HUES64 (cell line): ENCODE measurements around the gene GRIP1.

ENCODE experiments used
- H3K27ac ChIP-seq: 2 replicates; pipeline ENCODE4 v1.7.0; 2013; ENCODE audit warnings: low read depth, low read length, inconsistent platforms
- H3K27me3 ChIP-seq: 2 replicates; pipeline ENCODE4 v1.6.1; 2013; ENCODE audit warnings: mild to moderate bottlenecking, low read length; ENCODE audit not compliant: insufficient read depth
- H3K36me3 ChIP-seq: 2 replicates; pipeline ENCODE4 v1.6.1; 2013; ENCODE audit warnings: mild to moderate bottlenecking, low read length; ENCODE audit not compliant: insufficient read depth
- H3K4me1 ChIP-seq: 2 replicates; pipeline ENCODE4 v1.6.1; 2013; ENCODE audit warnings: mild to moderate bottlenecking, low read length, moderate library complexity; ENCODE audit not compliant: insufficient read depth
- H3K4me3 ChIP-seq: 2 replicates; pipeline ENCODE4 v1.5.1; 2013; ENCODE audit warnings: mild to moderate bottlenecking, low read length, moderate library complexity
- H3K9ac ChIP-seq: 2 replicates; pipeline ENCODE4 v1.6.1; 2013; ENCODE audit warnings: mild to moderate bottlenecking, low read depth, low read length
- H3K9me3 ChIP-seq: 2 replicates; pipeline ENCODE4 v1.6.1; 2013; ENCODE audit warnings: low read depth, low read length; ENCODE audit not compliant: insufficient read depth
- WGBS: fragments of 150-250, 120-280 bp; methylation state at CpG from one replicate; pipeline ENCODE4 v1.1.7; 2013; ENCODE audit warnings: missing lambda C conversion rate; 5-methylcytosine and 5-hydroxymethylcytosine counted together

GRIP1 gene

GRCh38 chr12:66666481-66666880, 12.4 kb downstream of the GRIP1 start:
- WGBS, result 100% methylated on average over 1 of the region's 1 CpG
- Histone ChIP-seq H3K9me3 (no peaks in the 10 kb centered on the region), H3K36me3 (no peaks in the 10 kb centered on the region), H3K9ac (no peak overlapping the region), H3K4me1 (peaks cover 14% of the 10 kb centered on the region; the same call in 1 of the 2 replicates), H3K4me3 (no peak overlapping the region), H3K27ac (no peak overlapping the region), H3K27me3 (no peaks in the 10 kb centered on the region)

GRCh38 chr12:66665435-66665985, 13.4 kb downstream of the GRIP1 start:
- peaks cover 14% of the 10 kb centered on the region; the same call in 1 of the 2 replicates for H3K4me1 ChIP-seq
- 97% methylated on average over 3 of the region's 3 CpGs for WGBS
- no peak overlapping the region for H3K4me3 ChIP-seq
- H3K9me3 ChIP-seq, result no peaks in the 10 kb centered on the region
- H3K9ac ChIP-seq, result no peak overlapping the region
- H3K27ac ChIP-seq, result no peak overlapping the region
- no peaks in the 10 kb centered on the region for H3K36me3 ChIP-seq
- H3K27me3 ChIP-seq, result no peaks in the 10 kb centered on the region

GRCh38 chr12:66664076-66664475, 14.8 kb downstream of the GRIP1 start:
- no peak overlapping the region for H3K9ac ChIP-seq
- no peak overlapping the region for H3K4me3 ChIP-seq
- H3K4me1 ChIP-seq, result peaks cover 14% of the 10 kb centered on the region; the same call in 1 of the 2 replicates
- H3K36me3 ChIP-seq, result no peaks in the 10 kb centered on the region
- 71% methylated on average over 1 of the region's 1 CpG for WGBS
- no peaks in the 10 kb centered on the region for H3K27me3 ChIP-seq
- no peaks in the 10 kb centered on the region for H3K9me3 ChIP-seq
- no peak overlapping the region for H3K27ac ChIP-seq

GRCh38 chr12:66663611-66664010, 15.3 kb downstream of the GRIP1 start:
- Histone ChIP-seq H3K9ac (no peak overlapping the region), H3K9me3 (no peaks in the 10 kb centered on the region), H3K36me3 (no peaks in the 10 kb centered on the region), H3K4me1 (peaks cover 14% of the 10 kb centered on the region; the same call in 1 of the 2 replicates), H3K27ac (no peak overlapping the region), H3K4me3 (no peak overlapping the region), H3K27me3 (no peaks in the 10 kb centered on the region)
- 92% methylated on average over 5 of the region's 5 CpGs for WGBS

- no peak overlapping the region for H3K27ac ChIP-seq
- no peaks in the 10 kb centered on the region for H3K36me3 ChIP-seq
- WGBS, result 84% methylated on average over 1 of the region's 1 CpG
- H3K4me1 ChIP-seq, result peaks cover 7% of the 10 kb centered on the region; the same call in 1 of the 2 replicates
- H3K9ac ChIP-seq, result no peak overlapping the region
- no peaks in the 10 kb centered on the region for H3K27me3 ChIP-seq
- no peaks in the 10 kb centered on the region for H3K9me3 ChIP-seq
- H3K4me3 ChIP-seq, result no peak overlapping the region
Observed at GRCh38 chr12:66662729-66663128, 16.1 kb downstream of the GRIP1 start.

GRCh38 chr12:66662179-66662578, 16.7 kb downstream of the GRIP1 start:
- no peaks in the 10 kb centered on the region for H3K36me3 ChIP-seq
- H3K4me3 ChIP-seq, result no peak overlapping the region
- peaks cover 2% of the 10 kb centered on the region; the same call in 1 of the 2 replicates for H3K4me1 ChIP-seq
- no peak overlapping the region for H3K27ac ChIP-seq
- H3K27me3 ChIP-seq, result no peaks in the 10 kb centered on the region
- H3K9ac ChIP-seq, result no peak overlapping the region
- H3K9me3 ChIP-seq, result no peaks in the 10 kb centered on the region

GRCh38 chr12:66661357-66661756, 17.5 kb downstream of the GRIP1 start:
- Histone ChIP-seq H3K27ac (no peak overlapping the region), H3K9me3 (no peaks in the 10 kb centered on the region), H3K4me3 (no peak overlapping the region), H3K36me3 (no peaks in the 10 kb centered on the region), H3K27me3 (no peaks in the 10 kb centered on the region), H3K4me1 (no peaks in the 10 kb centered on the region; the same call in 1 of the 2 replicates), H3K9ac (no peak overlapping the region)
- 75% methylated on average over 1 of the region's 2 CpGs for WGBS

- H3K4me1 ChIP-seq, result peaks cover 11% of the 10 kb centered on the region
- H3K9me3 ChIP-seq, result no peaks in the 10 kb centered on the region
- 14% methylated on average over 1 of the region's 1 CpG for WGBS
- no peaks in the 10 kb centered on the region for H3K36me3 ChIP-seq
- no peak overlapping the region for H3K9ac ChIP-seq
- H3K4me3 ChIP-seq, result no peak overlapping the region
- H3K27me3 ChIP-seq, result no peaks in the 10 kb centered on the region
- no peak overlapping the region for H3K27ac ChIP-seq
Observed at GRCh38 chr12:66653796-66654195, 25.1 kb downstream of the GRIP1 start.

- Histone ChIP-seq H3K27me3 (no peaks in the 10 kb centered on the region), H3K4me1 (peaks cover under 1% of the 10 kb centered on the region; the same call in 1 of the 2 replicates)
- WGBS, result 92% methylated on average over 9 of the region's 10 CpGs
Observed at GRCh38 chr12:66648033-66648735, 30.7 kb downstream of the GRIP1 start.

GRCh38 chr12:66647034-66647691, 31.7 kb downstream of the GRIP1 start:
- Histone ChIP-seq H3K27ac (no peak overlapping the region), H3K4me1 (no peaks in the 10 kb centered on the region), H3K36me3 (no peaks in the 10 kb centered on the region), H3K27me3 (no peaks in the 10 kb centered on the region), H3K9me3 (no peaks in the 10 kb centered on the region), H3K9ac (no peak overlapping the region), H3K4me3 (no peak overlapping the region)
- 95% methylated on average over 5 of the region's 5 CpGs for WGBS

More at GRCh38 chr12:66648033-66648735, 30.7 kb downstream of the GRIP1 start:
- H3K36me3 ChIP-seq, result no peaks in the 10 kb centered on the region
- H3K9ac ChIP-seq, result no peak overlapping the region
- H3K4me3 ChIP-seq, result no peak overlapping the region
- no peak overlapping the region for H3K27ac ChIP-seq
- H3K9me3 ChIP-seq, result no peaks in the 10 kb centered on the region

GRCh38 chr12:66644151-66644550, 34.7 kb downstream of the GRIP1 start:
- Histone ChIP-seq H3K4me3 (no peak overlapping the region), H3K4me1 (no peaks in the 10 kb centered on the region), H3K27ac (no peak overlapping the region), H3K36me3 (no peaks in the 10 kb centered on the region), H3K27me3 (no peaks in the 10 kb centered on the region), H3K9ac (no peak overlapping the region), H3K9me3 (no peaks in the 10 kb centered on the region)
- WGBS, result no CpG with 5 or more reads among the region's 1 CpG
